WTC11 (cell line): ENCODE data around the gene SSH2. TPM values are rescaled to one million over a fixed set of nuclear protein-coding genes. Genes with fewer than 3 reads are reported as not detected.

Source experiments
- ATAC-seq: fragments of 200-7000 bp; cut with Tn5 transposase; 2 replicates; pipeline ENCODE4 v1.10.0; 2021; ENCODE audit warnings: mild to moderate bottlenecking, moderate library complexity
- CTCF ChIA-PET: fragments of 300-600 bp; sonication (Branson Sonifier 250); formaldehyde crosslinking; loops from one replicate; lab custom pipeline; 2021; ENCODE audit warnings: antibody characterized with exemption; lab: Charles Lee
- POLR2A ChIA-PET: fragments of 350-600 bp; sonication (Branson Sonifier 250); formaldehyde crosslinking; loops from one replicate; lab custom pipeline; 2021; ENCODE audit warnings: antibody characterized with exemption; lab: Charles Lee
- DNase-seq: peaks from one replicate; pipeline ENCODE4 v3.0.0; 2021; ENCODE audit warnings: low spot score
- H3K27ac Mint-ChIP-seq: 2 replicates; pipeline ENCODE4 v1.8.0; 2021; ENCODE audit warnings: mixed read lengths
- H3K27me3 Mint-ChIP-seq: 2 replicates; pipeline ENCODE4 v1.8.0; 2021; ENCODE audit warnings: low read depth, mild to moderate bottlenecking, moderate library complexity, mixed read lengths
- H3K36me3 Mint-ChIP-seq: 2 replicates; pipeline ENCODE4 v1.8.0; 2021; ENCODE audit warnings: mixed read lengths
- H3K4me1 Mint-ChIP-seq: 2 replicates; pipeline ENCODE4 v1.8.0; 2022; ENCODE audit warnings: mixed read lengths
- H3K4me3 Mint-ChIP-seq: 2 replicates; pipeline ENCODE4 v1.8.0; 2021; ENCODE audit warnings: mild to moderate bottlenecking, moderate library complexity, mixed read lengths
- H3K9me3 Mint-ChIP-seq: 2 replicates; pipeline ENCODE4 v1.8.0; 2021; ENCODE audit warnings: mixed read lengths
- ATF1 ChIP-seq: sonication (generic); formaldehyde crosslinking; IDR thresholded peaks from 2 replicates; pipeline ENCODE4 v1.8.1; 2023; ENCODE audit warnings: mild to moderate bottlenecking, moderate library complexity, missing genetic modification reagents
- ETV6 ChIP-seq: sonication (generic); formaldehyde crosslinking; IDR thresholded peaks from 2 replicates; pipeline ENCODE4 v1.8.1; 2022; ENCODE audit warnings: mild to moderate bottlenecking, missing genetic modification reagents
- JAZF1 ChIP-seq: fragments of 250-450 bp; sonication (Bioruptor Pico); IDR thresholded peaks from 2 replicates; pipeline ENCODE4 v1.9.0; 2021; ENCODE audit warnings: moderate library complexity, mild to moderate bottlenecking, inconsistent platforms
- PRRX2 ChIP-seq: fragments of 250-450 bp; sonication (Bioruptor Pico); IDR thresholded peaks from 2 replicates; pipeline ENCODE4 v1.8.0; 2021; ENCODE audit warnings: mild to moderate bottlenecking
- ZNF121 ChIP-seq: sonication (generic); formaldehyde crosslinking; IDR thresholded peaks from 2 replicates; pipeline ENCODE4 v1.8.0; 2023; ENCODE audit warnings: missing genetic modification reagents
- ZNF219 ChIP-seq: sonication (generic); formaldehyde crosslinking; IDR thresholded peaks from 2 replicates; pipeline ENCODE4 v1.8.0; 2023; ENCODE audit warnings: missing genetic modification reagents, mild to moderate bottlenecking, borderline replicate concordance
- total RNA-seq: library from RNA; stranded (reverse); gene quantifications from 3 replicates; pipeline ENCODE4 v1.2.3, GENCODE V29; 2021
- TF ChIP-seq, protein P1 (sequence below): fragments of 250-450 bp; sonication (Bioruptor Pico); IDR thresholded peaks from 2 replicates; pipeline ENCODE4 v2.1.2; 2022; ENCODE audit warnings: mild to moderate bottlenecking, moderate library complexity
- TF ChIP-seq, protein P2 (sequence below): sonication (generic); formaldehyde crosslinking; IDR thresholded peaks from 2 replicates; pipeline ENCODE4 v1.8.0; 2023; ENCODE audit warnings: missing genetic modification reagents
- TF ChIP-seq, protein P3 (sequence below): fragments of 250-450 bp; sonication (Bioruptor Pico); IDR thresholded peaks from 2 replicates; pipeline ENCODE4 v1.9.0; 2021; ENCODE audit warnings: mild to moderate bottlenecking, borderline replicate concordance
- TF ChIP-seq, protein P4 (sequence below): fragments of 250-450 bp; sonication (Bioruptor Pico); IDR thresholded peaks from 2 replicates; pipeline ENCODE4 v1.9.0; 2021; ENCODE audit warnings: moderate library complexity, mild to moderate bottlenecking, inconsistent platforms, borderline replicate concordance
- TF ChIP-seq, protein P5 (sequence below): sonication (generic); formaldehyde crosslinking; IDR thresholded peaks from 2 replicates; pipeline ENCODE4 v1.8.0; 2023; ENCODE audit warnings: missing genetic modification reagents, mild to moderate bottlenecking, borderline replicate concordance
- TF ChIP-seq, protein P6 (sequence below): sonication (generic); formaldehyde crosslinking; IDR thresholded peaks from 2 replicates; pipeline ENCODE4 v1.8.1; 2023; ENCODE audit warnings: mild to moderate bottlenecking, missing genetic modification reagents

The SSH2 gene
- total RNA-seq, 1 experiment from 2014 or later = 14.3 TPM

DNA sequence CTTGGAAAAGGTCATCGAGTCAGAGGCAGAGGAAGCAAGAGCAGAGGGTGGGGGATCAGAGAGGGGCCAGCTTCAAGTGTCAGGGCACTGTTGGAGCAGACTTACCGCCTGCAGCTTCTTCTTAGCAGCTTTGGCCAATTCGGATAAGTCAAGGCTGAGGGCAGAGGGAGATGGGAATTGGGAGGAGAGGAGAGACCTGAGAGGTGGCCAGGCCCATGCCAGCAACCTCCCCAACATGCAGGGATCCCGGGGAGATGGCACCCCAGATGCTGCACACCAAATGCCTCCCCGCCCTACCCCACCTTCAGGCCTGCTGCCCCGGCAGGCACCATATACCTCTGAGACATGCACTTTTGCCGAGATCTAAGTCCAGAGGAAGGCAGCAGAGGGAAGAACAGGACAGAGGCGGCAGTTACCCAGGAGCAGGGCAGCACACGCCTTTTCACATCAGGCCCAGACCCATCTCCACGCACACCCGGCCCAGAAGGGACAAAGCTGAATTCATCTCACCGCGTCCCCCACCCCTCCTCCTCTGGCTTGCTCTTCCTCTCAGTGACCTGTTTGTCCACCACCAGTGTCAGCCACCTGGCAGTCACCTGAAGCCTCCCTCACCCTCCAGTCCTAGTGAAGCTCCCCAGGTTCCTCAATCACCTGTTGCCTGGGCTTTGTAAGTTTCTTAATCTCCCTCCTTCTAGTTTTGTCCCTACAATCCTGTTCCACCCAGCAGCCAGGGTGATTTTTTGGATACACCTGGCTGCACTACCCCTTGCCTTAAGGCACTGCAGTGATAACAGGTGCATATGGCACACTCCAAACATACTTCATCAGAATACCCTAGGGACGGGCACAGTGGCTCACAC lies 351.2 kb downstream of the SSH2 start:
- ChIA-PET POLR2A (no interaction called here), CTCF (interaction anchor here (0.6 to 4.5 kb wide), 5 partner anchors 8 to 39 kb away, joined by 3 to 72 read pairs (median 4); partner anchors contain the start of gene ANKRD13B)
- H3K9me3 Mint-ChIP-seq = no peaks in the 10 kb centered on the region
- peaks cover 44% of the 10 kb centered on the region for H3K36me3 Mint-ChIP-seq
- H3K4me1 Mint-ChIP-seq = peaks cover 5% of the 10 kb centered on the region
- H3K27ac Mint-ChIP-seq = peak overlapping the region; percentile 67; the same call in 1 of the 2 replicates
- no peaks in the 10 kb centered on the region for H3K27me3 Mint-ChIP-seq
- H3K4me3 Mint-ChIP-seq = no peak overlapping the region
- ATAC-seq (no peak), DNase-seq (no peak)
- TF ChIP-seq PRRX2 (CRISPR knock-in tag) (no peak), ATF1 (CRISPR knock-in tag) (no peak), ZNF121 (CRISPR knock-in tag) (no peak), JAZF1 (CRISPR knock-in tag) (no peak)
- TF ChIP-seq, protein P1, sequence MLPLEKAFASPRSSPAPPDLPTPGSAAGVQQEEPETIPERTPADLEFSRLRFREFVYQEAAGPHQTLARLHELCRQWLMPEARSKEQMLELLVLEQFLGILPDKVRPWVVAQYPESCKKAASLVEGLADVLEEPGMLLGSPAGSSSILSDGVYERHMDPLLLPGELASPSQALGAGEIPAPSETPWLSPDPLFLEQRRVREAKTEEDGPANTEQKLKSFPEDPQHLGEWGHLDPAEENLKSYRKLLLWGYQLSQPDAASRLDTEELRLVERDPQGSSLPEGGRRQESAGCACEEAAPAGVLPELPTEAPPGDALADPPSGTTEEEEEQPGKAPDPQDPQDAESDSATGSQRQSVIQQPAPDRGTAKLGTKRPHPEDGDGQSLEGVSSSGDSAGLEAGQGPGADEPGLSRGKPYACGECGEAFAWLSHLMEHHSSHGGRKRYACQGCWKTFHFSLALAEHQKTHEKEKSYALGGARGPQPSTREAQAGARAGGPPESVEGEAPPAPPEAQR (CRISPR knock-in tag) = no peak
- TF ChIP-seq, protein P2, sequence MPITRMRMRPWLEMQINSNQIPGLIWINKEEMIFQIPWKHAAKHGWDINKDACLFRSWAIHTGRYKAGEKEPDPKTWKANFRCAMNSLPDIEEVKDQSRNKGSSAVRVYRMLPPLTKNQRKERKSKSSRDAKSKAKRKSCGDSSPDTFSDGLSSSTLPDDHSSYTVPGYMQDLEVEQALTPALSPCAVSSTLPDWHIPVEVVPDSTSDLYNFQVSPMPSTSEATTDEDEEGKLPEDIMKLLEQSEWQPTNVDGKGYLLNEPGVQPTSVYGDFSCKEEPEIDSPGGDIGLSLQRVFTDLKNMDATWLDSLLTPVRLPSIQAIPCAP (CRISPR knock-in tag) = no peak
- TF ChIP-seq, protein P3, sequence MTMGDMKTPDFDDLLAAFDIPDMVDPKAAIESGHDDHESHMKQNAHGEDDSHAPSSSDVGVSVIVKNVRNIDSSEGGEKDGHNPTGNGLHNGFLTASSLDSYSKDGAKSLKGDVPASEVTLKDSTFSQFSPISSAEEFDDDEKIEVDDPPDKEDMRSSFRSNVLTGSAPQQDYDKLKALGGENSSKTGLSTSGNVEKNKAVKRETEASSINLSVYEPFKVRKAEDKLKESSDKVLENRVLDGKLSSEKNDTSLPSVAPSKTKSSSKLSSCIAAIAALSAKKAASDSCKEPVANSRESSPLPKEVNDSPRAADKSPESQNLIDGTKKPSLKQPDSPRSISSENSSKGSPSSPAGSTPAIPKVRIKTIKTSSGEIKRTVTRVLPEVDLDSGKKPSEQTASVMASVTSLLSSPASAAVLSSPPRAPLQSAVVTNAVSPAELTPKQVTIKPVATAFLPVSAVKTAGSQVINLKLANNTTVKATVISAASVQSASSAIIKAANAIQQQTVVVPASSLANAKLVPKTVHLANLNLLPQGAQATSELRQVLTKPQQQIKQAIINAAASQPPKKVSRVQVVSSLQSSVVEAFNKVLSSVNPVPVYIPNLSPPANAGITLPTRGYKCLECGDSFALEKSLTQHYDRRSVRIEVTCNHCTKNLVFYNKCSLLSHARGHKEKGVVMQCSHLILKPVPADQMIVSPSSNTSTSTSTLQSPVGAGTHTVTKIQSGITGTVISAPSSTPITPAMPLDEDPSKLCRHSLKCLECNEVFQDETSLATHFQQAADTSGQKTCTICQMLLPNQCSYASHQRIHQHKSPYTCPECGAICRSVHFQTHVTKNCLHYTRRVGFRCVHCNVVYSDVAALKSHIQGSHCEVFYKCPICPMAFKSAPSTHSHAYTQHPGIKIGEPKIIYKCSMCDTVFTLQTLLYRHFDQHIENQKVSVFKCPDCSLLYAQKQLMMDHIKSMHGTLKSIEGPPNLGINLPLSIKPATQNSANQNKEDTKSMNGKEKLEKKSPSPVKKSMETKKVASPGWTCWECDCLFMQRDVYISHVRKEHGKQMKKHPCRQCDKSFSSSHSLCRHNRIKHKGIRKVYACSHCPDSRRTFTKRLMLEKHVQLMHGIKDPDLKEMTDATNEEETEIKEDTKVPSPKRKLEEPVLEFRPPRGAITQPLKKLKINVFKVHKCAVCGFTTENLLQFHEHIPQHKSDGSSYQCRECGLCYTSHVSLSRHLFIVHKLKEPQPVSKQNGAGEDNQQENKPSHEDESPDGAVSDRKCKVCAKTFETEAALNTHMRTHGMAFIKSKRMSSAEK = no peak
- TF ChIP-seq, protein P4, sequence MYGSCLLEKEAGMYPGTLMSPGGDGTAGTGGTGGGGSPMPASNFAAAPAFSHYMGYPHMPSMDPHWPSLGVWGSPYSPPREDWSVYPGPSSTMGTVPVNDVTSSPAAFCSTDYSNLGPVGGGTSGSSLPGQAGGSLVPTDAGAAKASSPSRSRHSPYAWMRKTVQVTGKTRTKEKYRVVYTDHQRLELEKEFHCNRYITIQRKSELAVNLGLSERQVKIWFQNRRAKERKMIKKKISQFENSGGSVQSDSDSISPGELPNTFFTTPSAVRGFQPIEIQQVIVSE (CRISPR knock-in tag) = no peak
- TF ChIP-seq, all 79 proteins: peak for 0

DNA sequence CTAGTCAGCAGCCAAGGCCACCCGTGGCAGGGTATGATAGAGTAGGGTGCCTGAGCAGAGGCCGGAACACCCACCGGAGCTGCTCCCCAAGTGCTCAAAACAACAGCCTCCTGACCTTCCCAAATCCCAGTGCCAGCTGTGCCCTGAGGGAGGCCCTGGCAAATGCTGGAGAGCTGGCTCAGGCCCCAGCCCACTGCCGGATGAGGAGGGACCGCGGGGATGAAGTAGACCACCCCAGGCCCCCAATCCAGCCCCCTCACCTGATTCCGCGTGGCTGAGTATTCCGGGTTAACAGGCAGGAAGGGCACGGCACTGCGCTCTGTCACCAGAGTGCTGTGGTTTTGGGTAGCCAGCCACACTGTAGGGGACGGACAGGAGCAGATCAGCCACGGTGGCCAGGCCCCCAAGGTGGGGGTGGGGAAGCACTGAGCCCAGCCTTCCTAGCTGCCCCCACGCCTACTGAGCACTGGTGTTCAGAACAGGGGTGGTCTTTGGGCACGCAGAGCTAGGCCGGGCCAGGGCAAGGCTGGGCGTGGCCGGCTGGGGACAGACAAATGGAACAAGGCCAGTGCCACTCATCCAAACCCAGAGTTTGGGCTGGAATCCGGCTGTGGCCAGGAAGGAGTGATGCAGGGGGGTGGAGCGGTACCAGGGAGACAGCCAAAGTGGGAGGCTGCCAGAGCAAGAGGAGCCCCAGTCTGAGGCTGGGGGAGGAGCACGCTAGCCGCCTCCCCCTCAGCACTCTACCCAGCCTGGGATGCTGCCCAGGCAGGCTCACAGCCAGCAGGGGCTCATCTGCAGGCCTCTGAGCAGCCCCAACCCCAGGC lies 352.4 kb downstream of the SSH2 start:
- Mint-ChIP-seq H3K4me1 (peaks cover 8% of the 10 kb centered on the region), H3K9me3 (no peaks in the 10 kb centered on the region), H3K27ac (peak overlapping the region; percentile 67; the same call in 1 of the 2 replicates), H3K36me3 (peaks cover 34% of the 10 kb centered on the region), H3K4me3 (no peak overlapping the region)
- CTCF ChIA-PET = interaction anchor here (0.9 to 7.5 kb wide), 8 partner anchors 14 to 61 kb away, joined by 3 to 72 read pairs (median 4); partner anchors contain the start of gene ANKRD13B
- ATAC-seq = no peak
- no peak for TF ChIP-seq PRRX2 (CRISPR knock-in tag)
- no peak for TF ChIP-seq ETV6 (CRISPR knock-in tag)
- TF ChIP-seq, protein P5, sequence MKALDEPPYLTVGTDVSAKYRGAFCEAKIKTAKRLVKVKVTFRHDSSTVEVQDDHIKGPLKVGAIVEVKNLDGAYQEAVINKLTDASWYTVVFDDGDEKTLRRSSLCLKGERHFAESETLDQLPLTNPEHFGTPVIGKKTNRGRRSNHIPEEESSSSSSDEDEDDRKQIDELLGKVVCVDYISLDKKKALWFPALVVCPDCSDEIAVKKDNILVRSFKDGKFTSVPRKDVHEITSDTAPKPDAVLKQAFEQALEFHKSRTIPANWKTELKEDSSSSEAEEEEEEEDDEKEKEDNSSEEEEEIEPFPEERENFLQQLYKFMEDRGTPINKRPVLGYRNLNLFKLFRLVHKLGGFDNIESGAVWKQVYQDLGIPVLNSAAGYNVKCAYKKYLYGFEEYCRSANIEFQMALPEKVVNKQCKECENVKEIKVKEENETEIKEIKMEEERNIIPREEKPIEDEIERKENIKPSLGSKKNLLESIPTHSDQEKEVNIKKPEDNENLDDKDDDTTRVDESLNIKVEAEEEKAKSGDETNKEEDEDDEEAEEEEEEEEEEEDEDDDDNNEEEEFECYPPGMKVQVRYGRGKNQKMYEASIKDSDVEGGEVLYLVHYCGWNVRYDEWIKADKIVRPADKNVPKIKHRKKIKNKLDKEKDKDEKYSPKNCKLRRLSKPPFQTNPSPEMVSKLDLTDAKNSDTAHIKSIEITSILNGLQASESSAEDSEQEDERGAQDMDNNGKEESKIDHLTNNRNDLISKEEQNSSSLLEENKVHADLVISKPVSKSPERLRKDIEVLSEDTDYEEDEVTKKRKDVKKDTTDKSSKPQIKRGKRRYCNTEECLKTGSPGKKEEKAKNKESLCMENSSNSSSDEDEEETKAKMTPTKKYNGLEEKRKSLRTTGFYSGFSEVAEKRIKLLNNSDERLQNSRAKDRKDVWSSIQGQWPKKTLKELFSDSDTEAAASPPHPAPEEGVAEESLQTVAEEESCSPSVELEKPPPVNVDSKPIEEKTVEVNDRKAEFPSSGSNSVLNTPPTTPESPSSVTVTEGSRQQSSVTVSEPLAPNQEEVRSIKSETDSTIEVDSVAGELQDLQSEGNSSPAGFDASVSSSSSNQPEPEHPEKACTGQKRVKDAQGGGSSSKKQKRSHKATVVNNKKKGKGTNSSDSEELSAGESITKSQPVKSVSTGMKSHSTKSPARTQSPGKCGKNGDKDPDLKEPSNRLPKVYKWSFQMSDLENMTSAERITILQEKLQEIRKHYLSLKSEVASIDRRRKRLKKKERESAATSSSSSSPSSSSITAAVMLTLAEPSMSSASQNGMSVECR (CRISPR knock-in tag) = 0 out of 2 replicates have a peak, but pooled peaks have one; percentile 22
- no peak for TF ChIP-seq ZNF219
- TF ChIP-seq, protein P6, sequence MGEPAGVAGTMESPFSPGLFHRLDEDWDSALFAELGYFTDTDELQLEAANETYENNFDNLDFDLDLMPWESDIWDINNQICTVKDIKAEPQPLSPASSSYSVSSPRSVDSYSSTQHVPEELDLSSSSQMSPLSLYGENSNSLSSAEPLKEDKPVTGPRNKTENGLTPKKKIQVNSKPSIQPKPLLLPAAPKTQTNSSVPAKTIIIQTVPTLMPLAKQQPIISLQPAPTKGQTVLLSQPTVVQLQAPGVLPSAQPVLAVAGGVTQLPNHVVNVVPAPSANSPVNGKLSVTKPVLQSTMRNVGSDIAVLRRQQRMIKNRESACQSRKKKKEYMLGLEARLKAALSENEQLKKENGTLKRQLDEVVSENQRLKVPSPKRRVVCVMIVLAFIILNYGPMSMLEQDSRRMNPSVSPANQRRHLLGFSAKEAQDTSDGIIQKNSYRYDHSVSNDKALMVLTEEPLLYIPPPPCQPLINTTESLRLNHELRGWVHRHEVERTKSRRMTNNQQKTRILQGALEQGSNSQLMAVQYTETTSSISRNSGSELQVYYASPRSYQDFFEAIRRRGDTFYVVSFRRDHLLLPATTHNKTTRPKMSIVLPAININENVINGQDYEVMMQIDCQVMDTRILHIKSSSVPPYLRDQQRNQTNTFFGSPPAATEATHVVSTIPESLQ (CRISPR knock-in tag) = no peak
- TF ChIP-seq, all 79 proteins: peak for 1
- H3K27me3 Mint-ChIP-seq = no peaks in the 10 kb centered on the region
- no peak for DNase-seq
- POLR2A ChIA-PET = no interaction called here
